Skin epidermis (tissue), 12 donors: Measurements from ENCODE around the gene NDUFB1.

ENCODE experiments used
- H3K27ac ChIP-seq, 21 experiments: fragments of 200-600 bp; sonication (generic) in 11 of 21; one replicate each; pipeline ENCODE4 v1.5.0; 2020; ENCODE audit warnings: mild to moderate bottlenecking in 3 of 21, inconsistent platforms in 2 of 21, moderate library complexity in 2 of 21
- H3K4me3 ChIP-seq, 7 experiments: fragments of 200-600 bp; sonication (generic) in 2 of 7; one replicate each; pipeline ENCODE4 v1.5.0; 2020; ENCODE audit warnings: inconsistent platforms in 2 of 7, mild to moderate bottlenecking in 2 of 7, moderate library complexity in 1 of 7

NDUFB1 gene

GRCh38 chr14:92105073-92105892 is 16.2 kb downstream of the NDUFB1 start:
- Histone ChIP-seq H3K4me3 (peak overlapping the region; percentile 67 to 99 (median 95)), H3K27ac (peak overlapping the region; percentile 66 to 99 (median 96))

GRCh38 chr14:92103363-92103989 is 18.0 kb downstream of the NDUFB1 start:
- Histone ChIP-seq H3K27ac (no peak overlapping the region), H3K4me3 (no peak overlapping the region)

GRCh38 chr14:92099802-92100201 is 21.7 kb downstream of the NDUFB1 start:
- no peak overlapping the region for H3K27ac ChIP-seq
- no peak overlapping the region for H3K4me3 ChIP-seq

- H3K4me3 ChIP-seq = no peak overlapping the region
- no peak overlapping the region for H3K27ac ChIP-seq
Observed at GRCh38 chr14:92093320-92093719, 28.2 kb downstream of the NDUFB1 start.

- H3K27ac ChIP-seq = no peak overlapping the region
Observed at GRCh38 chr14:92088494-92088893, 33.0 kb downstream of the NDUFB1 start.

GRCh38 chr14:92074555-92074954 is 47.0 kb downstream of the NDUFB1 start:
- H3K4me3 ChIP-seq = no peak overlapping the region
- no peak overlapping the region for H3K27ac ChIP-seq

More at GRCh38 chr14:92088494-92088893, 33.0 kb downstream of the NDUFB1 start:
- H3K4me3 ChIP-seq = no peak overlapping the region
